DMS53 (cell line): ENCODE measurements around the gene LTV1.
A peak's percentile ranks its signal among the peaks of the same experiment; 100 is the strongest.
"Not testable (repeated sequence)": the region's sequence is repeated elsewhere in the genome, so short reads cannot be mapped to it uniquely, and the experiment has no call there.

ENCODE experiments used
- DNase-seq: peaks from one replicate; lab custom pipeline; 2025; lab: John Stamatoyannopoulos, UW

LTV1 gene

GRCh38 chr6:143843677-143843999 lies 500 bp downstream of the LTV1 start:
- DNase-seq: peak; percentile 58

GRCh38 chr6:143844006-143844405 lies 868 bp downstream of the LTV1 start:
- peak; percentile 31 for DNase-seq

GRCh38 chr6:143845033-143845432 lies 1.9 kb downstream of the LTV1 start:
- DNase-seq: no peak

GRCh38 chr6:143851706-143852105 lies 8.6 kb downstream of the LTV1 start:
- DNase-seq: not testable (repeated sequence)

- DNase-seq: not testable (repeated sequence)
These were observed 11.9 kb downstream of the LTV1 start for GRCh38 chr6:143855057-143855456.

- DNase-seq: not testable (repeated sequence)
These were observed 13.6 kb downstream of the LTV1 start for GRCh38 chr6:143856762-143857161.

- no peak for DNase-seq
These were observed 14.5 kb downstream of the LTV1 start for GRCh38 chr6:143857651-143858050.

GRCh38 chr6:143859891-143860660 lies 16.9 kb downstream of the LTV1 start:
- DNase-seq: no peak

GRCh38 chr6:143863771-143864170 lies 20.6 kb downstream of the LTV1 start:
- DNase-seq: no peak

GRCh38 chr6:143864234-143864633 lies 21.1 kb downstream of the LTV1 start, which contains the start of gene ZC2HC1B:
TSS of gene ZC2HC1B (plus strand) at chr6:143864474. CDS start at chr6:143864540, 66 bp downstream.
- no peak for DNase-seq

GRCh38 chr6:143867236-143867635 lies 24.1 kb downstream of the LTV1 start:
- no peak for DNase-seq

- DNase-seq: not testable (repeated sequence)
These were observed 25.7 kb downstream of the LTV1 start for GRCh38 chr6:143868808-143869207.

GRCh38 chr6:143871202-143871730 lies 28.1 kb downstream of the LTV1 start:
- not testable (repeated sequence) for DNase-seq

- no peak for DNase-seq
These were observed 29.1 kb downstream of the LTV1 start for GRCh38 chr6:143872201-143872600.

GRCh38 chr6:143873600-143873999 lies 30.5 kb downstream of the LTV1 start:
- not testable (repeated sequence) for DNase-seq

GRCh38 chr6:143874503-143874902 lies 31.4 kb downstream of the LTV1 start:
- DNase-seq: not testable (repeated sequence)

- no peak for DNase-seq
These were observed 34.6 kb downstream of the LTV1 start for GRCh38 chr6:143877584-143878271.

- DNase-seq: peak; percentile 29
These were observed 35.2 kb downstream of the LTV1 start for GRCh38 chr6:143878272-143878760.

GRCh38 chr6:143880412-143880811 lies 37.3 kb downstream of the LTV1 start:
- DNase-seq: no peak

GRCh38 chr6:143882401-143882930 lies 39.3 kb downstream of the LTV1 start:
- no peak for DNase-seq

GRCh38 chr6:143884216-143884900 lies 41.2 kb downstream of the LTV1 start:
- DNase-seq: no peak

GRCh38 chr6:143885116-143885515 lies 42.0 kb downstream of the LTV1 start:
- DNase-seq: no peak
